Activated T-cell treated with anti-CD3 and anti-CD28 coated beads, Interleukin-2, amount 50 U/mL, for 48 hours (primary cell): ENCODE results near the gene PHF24.
A peak's percentile ranks its signal among the peaks of the same experiment; 100 is the strongest.
"Not testable (repeated sequence)": the region's sequence is repeated elsewhere in the genome, so short reads cannot be mapped to it uniquely, and the experiment has no call there.

ENCODE experiments used
- DNase-seq, 2 experiments: peaks; one replicate each; pipeline ENCODE4 v3.0.0-alpha.2; 2020

Gene PHF24

GRCh38 chr9:34957492-34958410 lies at the start of gene PHF24:
Gene PHF24, plus strand, starts transcription at chr9:34958285. Its CDS starts 13,014 bp downstream, at chr9:34971299.
- DNase-seq, result peak in 1 of 2 experiments; percentile 22

- no peak for DNase-seq
Observed at GRCh38 chr9:34927061-34927460, 31.0 kb upstream of the PHF24 start.

- peak in 1 of 2 experiments; percentile 21 for DNase-seq
Observed at GRCh38 chr9:34928921-34929320, 29.2 kb upstream of the PHF24 start.

- DNase-seq, result peak; percentile 42 to 49
Observed at GRCh38 chr9:34929506-34930102, 28.5 kb upstream of the PHF24 start.

- DNase-seq, result not testable (repeated sequence)
Observed at GRCh38 chr9:34939989-34940388, 18.1 kb upstream of the PHF24 start.

- no peak for DNase-seq
Observed at GRCh38 chr9:34948451-34948850, 9.6 kb upstream of the PHF24 start.

- DNase-seq, result no peak
Observed at GRCh38 chr9:34954225-34954624, 3.9 kb upstream of the PHF24 start.

- DNase-seq, result not testable (repeated sequence)
Observed at GRCh38 chr9:34956066-34956465, 2.0 kb upstream of the PHF24 start.

GRCh38 chr9:34956648-34957047 lies 1.4 kb upstream of the PHF24 start:
- DNase-seq, result no peak

- no peak for DNase-seq
Observed at GRCh38 chr9:34958411-34958982, 412 bp downstream of the PHF24 start.

- DNase-seq, result no peak
Observed at GRCh38 chr9:34959461-34959860, 1.4 kb downstream of the PHF24 start.

GRCh38 chr9:34961574-34962490 lies 3.7 kb downstream of the PHF24 start:
- DNase-seq, result peak in 1 of 2 experiments; percentile 30

GRCh38 chr9:34962546-34962945 lies 4.5 kb downstream of the PHF24 start:
- DNase-seq, result no peak

GRCh38 chr9:34963552-34963951 lies 5.5 kb downstream of the PHF24 start:
- DNase-seq, result no peak

GRCh38 chr9:34964458-34964857 lies 6.4 kb downstream of the PHF24 start:
- DNase-seq, result no peak

- DNase-seq, result no peak
Observed at GRCh38 chr9:34971146-34971811, 13.2 kb downstream of the PHF24 start.

- DNase-seq, result peak in 1 of 2 experiments; percentile 7
Observed at GRCh38 chr9:34974664-34975063, 16.6 kb downstream of the PHF24 start.

GRCh38 chr9:34976441-34976840 lies 18.4 kb downstream of the PHF24 start:
- peak in 1 of 2 experiments; percentile 6 for DNase-seq

- DNase-seq, result no peak
Observed at GRCh38 chr9:34976992-34977391, 18.9 kb downstream of the PHF24 start.

- no peak for DNase-seq
Observed at GRCh38 chr9:34980181-34980761, 22.2 kb downstream of the PHF24 start.

- DNase-seq, result no peak
Observed at GRCh38 chr9:34982361-34982760, 24.3 kb downstream of the PHF24 start.

- DNase-seq, result no peak
Observed at GRCh38 chr9:34983209-34983608, 25.1 kb downstream of the PHF24 start.
